ENCODE results near the gene TEX44.

DNA sequence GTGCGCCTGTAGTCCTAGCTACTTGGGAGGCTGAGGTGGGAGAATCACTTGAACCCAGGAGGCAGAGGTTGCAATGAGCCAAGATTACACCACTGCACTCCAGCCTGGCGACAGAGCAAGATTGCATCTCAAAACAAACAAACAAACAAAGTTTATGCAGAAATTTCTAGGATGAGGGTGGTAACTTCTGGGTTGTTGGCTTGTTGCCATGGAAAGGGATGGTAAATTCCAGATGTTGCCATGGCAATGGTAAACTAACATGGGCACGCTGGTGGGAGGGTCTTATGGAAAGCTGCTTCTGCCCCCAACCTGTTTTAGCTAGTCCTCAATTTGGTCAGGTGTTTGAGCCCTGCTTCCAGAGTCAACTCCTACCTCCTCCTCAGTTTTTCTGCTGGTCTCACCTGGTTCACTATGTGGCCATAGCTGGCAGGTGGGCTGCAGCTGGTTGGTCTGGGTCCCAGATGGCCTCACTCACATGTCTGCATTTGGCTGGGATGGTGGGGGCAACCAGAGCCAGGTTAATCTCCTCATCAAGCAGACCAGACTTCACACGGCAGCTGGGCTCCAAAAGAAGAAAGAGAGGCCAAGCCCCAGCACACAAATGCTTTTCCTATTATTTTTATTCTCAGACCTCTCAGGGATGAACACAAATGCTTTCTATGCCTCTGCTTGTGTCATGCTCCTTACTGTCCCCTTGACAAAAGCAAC, 26.6 kb upstream of the TEX44 start:
- TF ChIP-seq POLR2A (IDR thresholded peaks at IDR 0.05): no peak
- TF ChIP-seq, protein P1, sequence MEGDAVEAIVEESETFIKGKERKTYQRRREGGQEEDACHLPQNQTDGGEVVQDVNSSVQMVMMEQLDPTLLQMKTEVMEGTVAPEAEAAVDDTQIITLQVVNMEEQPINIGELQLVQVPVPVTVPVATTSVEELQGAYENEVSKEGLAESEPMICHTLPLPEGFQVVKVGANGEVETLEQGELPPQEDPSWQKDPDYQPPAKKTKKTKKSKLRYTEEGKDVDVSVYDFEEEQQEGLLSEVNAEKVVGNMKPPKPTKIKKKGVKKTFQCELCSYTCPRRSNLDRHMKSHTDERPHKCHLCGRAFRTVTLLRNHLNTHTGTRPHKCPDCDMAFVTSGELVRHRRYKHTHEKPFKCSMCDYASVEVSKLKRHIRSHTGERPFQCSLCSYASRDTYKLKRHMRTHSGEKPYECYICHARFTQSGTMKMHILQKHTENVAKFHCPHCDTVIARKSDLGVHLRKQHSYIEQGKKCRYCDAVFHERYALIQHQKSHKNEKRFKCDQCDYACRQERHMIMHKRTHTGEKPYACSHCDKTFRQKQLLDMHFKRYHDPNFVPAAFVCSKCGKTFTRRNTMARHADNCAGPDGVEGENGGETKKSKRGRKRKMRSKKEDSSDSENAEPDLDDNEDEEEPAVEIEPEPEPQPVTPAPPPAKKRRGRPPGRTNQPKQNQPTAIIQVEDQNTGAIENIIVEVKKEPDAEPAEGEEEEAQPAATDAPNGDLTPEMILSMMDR (IDR thresholded peaks at IDR 0.05): no peak
